HG02943 (cell line): Measurements from ENCODE around the gene MYO1A.

Source experiments
- ATAC-seq: cut with Tn5 transposase; IDR thresholded peaks from one replicate; pipeline ENCODE4 v1.9.1; 2021; ENCODE audit warnings: mild to moderate bottlenecking, low read depth, moderate library complexity; ENCODE audit not compliant: unreplicated experiment

MYO1A gene

GRCh38 chr12:57049890-57050289, at the start of gene MYO1A:
MYO1A (minus strand) TSS chr12:57050129; CDS start chr12:57048323, 1,806 bp downstream.
- ATAC-seq: no peak

- no peak for ATAC-seq
Observed at GRCh38 chr12:57099047-57099714, 49.3 kb upstream of the MYO1A start.

GRCh38 chr12:57098546-57098945, 48.6 kb upstream of the MYO1A start:
- ATAC-seq: no peak

DNA sequence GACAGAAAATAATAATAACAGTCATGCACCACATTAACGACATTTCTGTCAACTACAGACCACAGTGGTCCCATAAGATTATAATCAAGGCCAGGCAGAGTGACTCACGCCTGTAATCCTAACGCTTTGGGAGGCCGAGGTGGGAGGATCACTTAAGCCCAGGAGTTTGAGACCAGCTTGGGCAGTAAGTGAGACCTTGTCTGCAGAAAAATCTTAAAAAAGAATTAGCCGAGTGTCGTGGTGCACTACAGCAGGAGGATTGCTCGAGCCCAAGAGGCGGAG, 47.6 kb upstream of the MYO1A start:
- no peak for ATAC-seq

DNA sequence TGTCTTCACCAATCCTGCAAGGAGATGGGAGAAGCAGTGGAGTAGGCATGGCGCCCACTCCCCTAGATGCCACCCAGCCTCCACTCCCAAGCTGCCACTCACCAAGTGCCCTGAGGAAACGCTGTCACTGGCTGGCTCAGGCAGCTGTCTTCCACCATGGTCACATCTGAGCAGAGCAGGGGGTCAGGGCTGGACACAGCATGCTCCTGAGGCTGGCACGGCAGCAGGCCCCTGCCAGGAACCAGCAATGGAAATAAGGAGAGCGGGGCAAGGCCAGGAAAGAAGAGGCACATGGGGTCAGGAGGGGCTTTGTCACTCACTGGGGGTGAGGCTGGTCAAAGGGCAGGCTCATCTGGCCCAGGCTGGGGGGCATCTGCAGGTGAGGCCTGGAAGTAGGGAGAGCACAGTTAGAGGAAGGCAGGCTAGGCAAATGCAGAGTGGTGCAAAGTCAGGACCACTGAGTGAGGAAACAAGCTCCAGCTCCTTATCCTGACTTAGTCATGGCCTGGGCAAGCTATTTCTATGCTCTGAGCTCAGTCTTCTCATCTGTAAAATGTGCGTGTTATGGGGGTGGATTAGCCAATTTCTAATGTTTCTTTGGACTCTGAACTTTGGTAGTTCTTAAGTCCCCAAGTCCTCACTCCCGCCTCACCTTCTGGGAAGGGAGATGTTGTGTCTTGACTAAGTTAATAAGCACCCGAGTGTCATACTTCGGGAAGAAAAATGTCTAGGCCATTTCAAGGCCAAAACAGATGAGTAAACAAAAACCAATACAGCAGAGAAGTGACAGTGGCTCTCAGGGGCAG, 47.0 kb upstream of the MYO1A start:
- no peak for ATAC-seq

DNA sequence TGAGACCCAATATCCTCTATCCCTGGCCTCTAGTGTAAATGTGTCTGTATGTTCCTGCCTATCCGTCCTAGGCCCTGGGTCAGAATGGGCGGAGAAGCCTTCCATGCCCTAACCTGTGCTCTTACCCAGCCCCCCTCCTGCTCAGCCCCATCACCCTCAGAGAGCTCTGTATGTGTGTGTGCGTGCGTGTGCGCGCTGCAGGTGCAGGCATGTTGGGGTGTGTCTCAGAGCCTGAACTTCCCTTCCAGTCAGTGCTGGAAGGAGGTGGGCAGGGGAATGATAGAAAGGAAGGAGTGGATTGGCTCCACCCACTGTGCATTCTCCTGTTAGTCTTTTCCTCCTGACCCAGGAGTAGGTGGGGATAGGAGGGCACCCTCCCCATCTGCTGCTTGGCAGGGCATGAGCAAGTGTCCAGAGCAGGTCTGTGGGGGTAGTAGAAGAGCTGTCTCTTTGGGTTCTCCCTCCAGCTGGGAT, 46.2 kb upstream of the MYO1A start:
- ATAC-seq: no peak

- ATAC-seq: no peak
Observed at GRCh38 chr12:57095440-57095839, 45.5 kb upstream of the MYO1A start.

DNA sequence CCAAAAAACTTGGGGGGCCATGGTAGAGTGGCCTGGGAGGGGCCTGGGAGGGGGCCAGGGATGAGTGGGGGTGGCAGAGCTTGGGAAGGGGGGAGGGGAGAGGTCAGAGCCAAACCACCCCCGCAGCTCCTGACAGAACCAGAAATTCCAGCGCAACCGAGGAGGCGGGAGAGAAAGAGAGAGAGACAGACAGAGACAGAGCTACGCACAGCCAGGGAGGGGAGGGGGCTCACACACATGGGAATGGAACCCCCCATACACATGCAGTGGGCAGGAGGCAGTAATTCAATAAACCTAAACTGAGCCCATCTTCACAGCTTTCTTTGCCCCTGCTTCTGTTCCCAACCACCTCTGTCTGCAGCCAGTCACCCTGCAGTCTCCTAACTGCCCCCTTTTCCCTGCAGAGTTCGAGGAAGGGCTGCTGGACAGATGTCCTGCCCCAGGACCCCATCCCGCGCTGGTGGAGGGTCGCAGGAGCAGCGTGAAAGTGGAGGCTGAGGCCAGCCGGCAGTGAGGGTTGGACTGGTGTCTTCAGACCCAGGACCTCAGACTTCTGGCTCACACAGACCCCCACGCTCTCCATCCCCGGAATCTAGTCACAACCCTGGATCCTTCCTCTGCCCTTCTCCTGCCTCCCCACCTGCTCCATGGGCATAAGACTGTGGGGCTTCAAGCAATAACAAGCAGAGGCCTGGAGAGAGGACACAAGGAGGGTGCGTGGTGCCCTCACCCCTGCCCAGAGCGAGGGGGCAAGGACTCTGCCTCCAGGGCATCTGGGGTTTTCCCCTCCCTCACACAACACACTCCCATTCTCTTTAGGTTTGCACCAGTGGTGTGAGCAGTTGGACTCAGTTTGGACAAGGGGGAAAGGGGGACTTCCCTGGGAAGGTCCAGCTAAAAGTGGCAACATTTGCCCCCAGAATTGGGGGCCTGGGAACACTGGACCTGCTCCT, 44.6 kb upstream of the MYO1A start:
- ATAC-seq: no peak

DNA sequence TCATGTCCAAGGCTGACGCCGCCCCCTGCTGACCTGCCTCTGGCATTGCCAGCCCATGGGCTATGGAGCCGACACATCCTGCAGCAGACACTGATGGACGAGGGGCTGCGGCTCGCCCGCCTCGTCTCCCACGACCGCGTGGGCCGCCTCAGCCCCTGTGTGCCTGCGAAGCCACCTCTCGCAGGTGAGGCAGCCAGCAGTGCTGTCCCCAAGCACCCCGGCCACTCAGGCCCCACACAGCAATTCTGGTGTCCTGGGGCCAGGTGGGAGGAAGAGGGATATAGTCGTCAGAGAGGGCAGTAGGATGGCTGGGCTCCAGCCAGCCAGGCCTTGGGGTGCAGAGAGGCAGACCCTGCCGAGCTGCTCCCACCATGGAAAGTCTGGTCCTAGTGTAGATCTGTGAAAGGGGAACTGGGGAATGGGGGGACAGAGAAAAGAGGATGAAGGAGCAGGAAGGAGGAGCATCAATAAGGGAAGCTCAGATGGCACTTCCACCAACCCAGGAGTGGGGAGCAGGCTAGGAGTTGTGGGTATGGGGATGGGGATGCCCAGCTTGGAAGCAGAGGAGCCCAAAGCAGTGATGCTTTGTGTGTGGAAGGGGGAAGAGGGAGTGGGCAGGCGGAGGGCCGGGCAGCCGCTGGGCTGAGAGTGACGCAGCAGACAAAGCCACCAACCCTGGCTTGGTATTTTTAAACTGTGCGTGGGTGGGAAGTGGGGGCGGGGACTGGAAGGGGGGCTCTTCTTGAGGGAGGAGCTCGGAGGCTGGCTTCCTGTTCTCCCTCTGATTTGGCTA, 43.7 kb upstream of the MYO1A start:
- no peak for ATAC-seq

DNA sequence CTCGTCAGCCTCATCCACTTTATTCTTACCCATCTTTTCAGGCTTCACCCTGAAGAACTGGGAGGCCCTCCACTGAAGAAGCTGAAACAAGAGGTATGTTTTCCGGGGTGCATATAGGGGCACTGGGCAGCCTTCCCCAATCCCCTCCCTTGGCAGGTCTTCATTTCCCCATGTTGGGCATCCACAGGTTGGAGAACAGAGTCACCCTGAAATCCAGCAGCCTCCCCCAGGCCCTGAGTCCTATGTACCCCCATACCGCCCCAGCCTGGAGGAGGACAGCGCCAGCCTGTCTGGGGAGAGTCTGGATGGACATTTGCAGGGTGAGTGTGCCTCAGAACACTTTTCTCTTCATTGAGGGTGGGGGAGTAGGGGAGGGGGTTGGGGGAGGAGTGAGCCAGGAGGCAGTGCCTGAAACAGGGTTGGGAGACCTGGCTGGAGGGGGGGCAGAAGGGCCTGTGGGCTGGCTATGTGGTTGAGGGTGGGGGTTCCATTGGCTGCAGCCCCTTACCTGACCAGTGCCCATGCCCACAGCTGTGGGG, 43.0 kb upstream of the MYO1A start:
- no peak for ATAC-seq

GRCh38 chr12:57092529-57092862, 42.6 kb upstream of the MYO1A start:
- no peak for ATAC-seq

- no peak for ATAC-seq
Observed at GRCh38 chr12:57091638-57092528, 42.0 kb upstream of the MYO1A start.

DNA sequence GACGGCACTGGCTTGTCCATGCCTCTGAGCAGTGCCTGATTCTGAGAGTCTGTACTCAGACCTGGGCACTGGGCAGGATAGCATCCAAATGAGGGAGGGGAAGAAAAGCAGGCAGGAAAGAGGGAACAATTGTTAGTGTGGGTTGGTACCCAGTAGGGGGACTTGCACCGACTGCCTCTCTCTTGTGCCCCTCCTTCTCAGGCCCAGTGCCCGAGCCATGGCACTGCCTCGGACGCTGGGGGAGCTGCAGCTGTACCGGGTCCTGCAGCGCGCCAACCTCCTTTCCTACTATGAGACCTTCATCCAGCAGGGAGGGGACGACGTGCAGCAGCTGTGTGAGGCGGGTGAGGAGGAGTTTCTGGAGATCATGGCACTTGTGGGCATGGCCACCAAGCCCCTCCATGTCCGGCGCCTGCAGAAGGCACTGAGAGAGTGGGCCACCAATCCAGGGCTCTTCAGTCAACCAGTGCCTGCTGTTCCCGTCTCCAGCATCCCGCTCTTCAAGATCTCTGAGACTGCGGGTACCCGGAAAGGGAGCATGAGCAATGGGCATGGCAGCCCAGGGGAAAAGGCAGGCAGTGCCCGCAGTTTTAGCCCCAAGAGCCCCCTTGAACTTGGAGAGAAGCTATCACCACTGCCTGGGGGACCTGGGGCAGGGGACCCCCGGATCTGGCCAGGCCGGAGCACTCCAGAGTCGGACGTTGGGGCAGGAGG, 41.2 kb upstream of the MYO1A start:
- ATAC-seq: no peak

- no peak for ATAC-seq
Observed at GRCh38 chr12:57090490-57090889, 40.6 kb upstream of the MYO1A start.

GRCh38 chr12:57089271-57090245, 39.6 kb upstream of the MYO1A start:
- ATAC-seq: no peak

GRCh38 chr12:57088354-57089270, 38.7 kb upstream of the MYO1A start, which contains the start of gene NAB2:
NAB2 (plus strand) TSS chr12:57089114; CDS start chr12:57089272, 158 bp downstream.
- ATAC-seq: peak; percentile 55
